Right atrium auricular region (tissue), 2 donors: ENCODE data around the gene NMRK1. TPM values are rescaled to one million over a fixed set of nuclear protein-coding genes. Genes with fewer than 3 reads are reported as not detected.

Experiments
- DNase-seq: peaks from one replicate; pipeline ENCODE4 v3.0.0-alpha.2; 2019; ENCODE audit warnings: low spot score
- H3K27ac ChIP-seq, 2 donors: fragments of 200-600 bp; sonication (generic); 1 replicate in 1 of 2; 2 replicates in 1 of 2; pipeline ENCODE4 v1.5.1; 2016 to 2019
- H3K27me3 ChIP-seq, 2 donors: fragments of 200-600 bp; sonication (generic); one replicate each; pipeline versions ENCODE4 v1.5.1 to v1.6.0; 2017 to 2019
- H3K36me3 ChIP-seq: fragments of 200-600 bp; sonication (generic); one replicate; pipeline ENCODE4 v1.5.1; 2016
- H3K4me1 ChIP-seq, 2 donors: fragments of 200-600 bp; sonication (generic); one replicate each; pipeline versions ENCODE4 v1.5.1 to v1.6.0; 2017 to 2019
- H3K4me3 ChIP-seq, 2 donors: fragments of 200-600 bp; sonication (generic); 1 replicate in 1 of 2; 2 replicates in 1 of 2; pipeline ENCODE4 v1.5.1; 2017 to 2019; ENCODE audit warnings: mild to moderate bottlenecking in 1 of 2, moderate library complexity in 1 of 2
- H3K9me3 ChIP-seq, 2 donors: fragments of 200-600 bp; sonication (generic); one replicate each; pipeline ENCODE4 v1.5.1; 2019
- CTCF ChIP-seq, 2 donors: fragments of 200-600 bp; sonication (generic); IDR thresholded peaks; one replicate each; pipeline ENCODE4 v1.5.1; 2019; ENCODE audit warnings: antibody characterized with exemption in 2 of 2
- total RNA-seq, 2 donors: library from RNA; depleted of rRNA; stranded (reverse); fragments of >200 nt; gene quantifications; one replicate each; pipeline ENCODE4 v1.1.0, GENCODE V29; 2016

The NMRK1 gene
- total RNA-seq, 2 donors from 2014 or later = 5.5 to 9.6 TPM

GRCh38 chr9:75054368-75055001, 33.5 kb downstream of the NMRK1 start:
- no peaks in the 10 kb centered on the region for H3K4me1 ChIP-seq
- H3K36me3 ChIP-seq = no peaks in the 10 kb centered on the region
- no peak for DNase-seq
- no peak overlapping the region for H3K4me3 ChIP-seq
- H3K9me3 ChIP-seq = no peaks in the 10 kb centered on the region
- H3K27me3 ChIP-seq = no peaks in the 10 kb centered on the region
- no peak overlapping the region for H3K27ac ChIP-seq
- TF ChIP-seq CTCF (IDR thresholded peaks at IDR 0.05) = no peak

- DNase-seq = no peak
- Histone ChIP-seq H3K4me1 (no peaks in the 10 kb centered on the region), H3K27me3 (no peaks in the 10 kb centered on the region), H3K27ac (no peak overlapping the region), H3K9me3 (no peaks in the 10 kb centered on the region), H3K4me3 (no peak overlapping the region), H3K36me3 (no peaks in the 10 kb centered on the region)
- no peak for TF ChIP-seq CTCF (IDR thresholded peaks at IDR 0.05)
Measured at GRCh38 chr9:75053869-75054268, 34.1 kb downstream of the NMRK1 start.

GRCh38 chr9:75051285-75051684, 36.7 kb downstream of the NMRK1 start:
- no peak overlapping the region for H3K4me3 ChIP-seq
- H3K27me3 ChIP-seq = no peaks in the 10 kb centered on the region
- no peaks in the 10 kb centered on the region for H3K4me1 ChIP-seq
- no peak overlapping the region for H3K27ac ChIP-seq
- no peaks in the 10 kb centered on the region for H3K9me3 ChIP-seq
- no peak for TF ChIP-seq CTCF (IDR thresholded peaks at IDR 0.05)
- H3K36me3 ChIP-seq = no peaks in the 10 kb centered on the region
- DNase-seq = no peak

- H3K27ac ChIP-seq = no peak overlapping the region
- H3K4me1 ChIP-seq = no peaks in the 10 kb centered on the region
- no peak overlapping the region for H3K4me3 ChIP-seq
- H3K9me3 ChIP-seq = no peaks in the 10 kb centered on the region
- no peak for TF ChIP-seq CTCF (IDR thresholded peaks at IDR 0.05)
- no peaks in the 10 kb centered on the region for H3K27me3 ChIP-seq
- DNase-seq = no peak
- no peaks in the 10 kb centered on the region for H3K36me3 ChIP-seq
Measured at GRCh38 chr9:75047506-75047905, 40.4 kb downstream of the NMRK1 start.

GRCh38 chr9:75046725-75047345, 41.1 kb downstream of the NMRK1 start:
- Histone ChIP-seq H3K27me3 (no peaks in the 10 kb centered on the region), H3K36me3 (no peaks in the 10 kb centered on the region), H3K4me3 (no peak overlapping the region), H3K9me3 (no peaks in the 10 kb centered on the region), H3K27ac (no peak overlapping the region), H3K4me1 (no peaks in the 10 kb centered on the region)
- no peak for DNase-seq
- no peak for TF ChIP-seq CTCF (IDR thresholded peaks at IDR 0.05)

DNA sequence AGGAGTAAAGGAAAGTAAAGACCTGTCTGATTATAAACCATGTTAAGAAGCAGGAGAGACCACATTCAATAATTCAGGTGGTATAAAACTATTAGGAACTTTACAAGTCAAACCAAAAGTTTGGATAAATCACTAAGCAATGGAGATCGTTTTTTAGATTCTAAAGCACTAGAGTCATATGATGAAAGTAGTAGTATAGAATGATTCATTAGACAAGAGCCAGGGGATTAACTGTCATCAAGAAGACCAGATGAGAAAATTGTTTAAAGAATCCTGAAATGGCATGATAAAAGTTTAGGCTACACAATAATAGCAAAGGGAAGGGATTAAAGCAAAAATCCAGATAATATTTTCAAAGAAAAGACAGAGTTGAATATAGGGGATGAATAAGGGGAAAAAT, 46.9 kb downstream of the NMRK1 start:
- no peak for TF ChIP-seq CTCF (IDR thresholded peaks at IDR 0.05)
- Histone ChIP-seq H3K27me3 (no peaks in the 10 kb centered on the region), H3K36me3 (no peaks in the 10 kb centered on the region), H3K9me3 (no peaks in the 10 kb centered on the region), H3K4me3 (no peak overlapping the region), H3K4me1 (no peaks in the 10 kb centered on the region), H3K27ac (no peak overlapping the region)
- no peak for DNase-seq
